HG03139 (cell line): ENCODE results near the gene SCML1.
"Not testable (repeated sequence)": the region's sequence is repeated elsewhere in the genome, so short reads cannot be mapped to it uniquely, and the experiment has no call there.

Experiments
- ATAC-seq: cut with Tn5 transposase; IDR thresholded peaks from one replicate; pipeline ENCODE4 v1.9.1; 2021; ENCODE audit not compliant: unreplicated experiment

SCML1 gene

DNA sequence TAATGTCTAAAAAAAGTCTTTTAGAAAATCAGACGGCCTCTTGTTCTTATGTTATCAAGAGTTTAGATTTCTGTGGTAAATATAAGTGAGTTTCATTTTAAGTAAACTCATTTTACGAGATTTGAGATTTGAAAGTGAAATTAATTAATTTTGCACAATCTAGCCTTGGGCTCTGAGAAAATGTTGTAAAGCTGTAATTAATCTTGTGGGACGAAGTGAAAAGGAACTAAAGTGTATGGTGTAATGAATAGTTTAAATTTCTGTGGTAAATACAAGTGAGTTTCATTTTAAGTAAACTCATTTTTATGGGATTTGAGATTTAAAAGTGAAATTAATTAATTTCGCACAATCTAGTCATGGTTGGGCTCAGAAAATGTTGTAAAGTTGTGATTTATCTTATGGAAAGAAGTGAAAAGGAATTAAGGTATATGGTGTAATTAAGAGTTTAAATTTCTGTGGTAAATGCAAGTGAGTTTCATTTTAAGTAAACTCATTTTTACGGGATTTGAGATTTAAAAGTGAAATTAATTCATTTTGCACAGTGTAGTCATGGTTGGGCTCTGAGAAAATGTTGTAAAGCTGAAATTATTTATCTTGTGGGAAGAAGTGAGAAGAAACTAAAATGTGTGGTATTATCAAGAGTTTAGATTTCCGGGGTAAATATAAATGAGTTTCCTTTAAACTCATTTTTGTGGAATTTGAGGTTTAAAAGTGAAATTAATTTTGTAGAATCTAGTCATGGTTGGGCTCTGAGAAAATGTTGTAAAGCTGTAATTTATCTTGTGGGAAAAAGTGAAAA is 1.6 kb downstream of the SCML1 start:
- ATAC-seq: no peak

- ATAC-seq: no peak
These were observed 3.1 kb downstream of the SCML1 start for GRCh38 chrX:17740137-17741122.

DNA sequence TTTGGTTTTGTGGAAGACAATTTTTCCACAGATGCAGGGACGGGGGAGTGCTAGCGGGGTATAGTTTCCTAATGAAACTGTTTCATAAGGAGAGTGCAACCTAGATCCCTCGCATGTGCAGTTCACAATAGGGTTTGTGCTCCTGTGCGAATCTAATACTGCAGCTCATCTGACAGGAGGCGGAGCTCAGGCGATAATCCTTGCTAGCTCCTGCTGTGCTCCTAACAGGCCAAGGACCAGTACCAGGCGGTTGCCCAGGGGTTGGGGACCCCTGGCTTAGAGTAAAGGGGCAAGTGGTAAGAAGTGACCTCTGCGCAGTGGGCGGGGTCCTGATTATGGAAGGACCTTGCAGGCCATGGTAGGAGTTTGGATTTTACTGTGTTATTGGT is 3.8 kb downstream of the SCML1 start:
- ATAC-seq: no peak

- no peak for ATAC-seq
These were observed 6.6 kb downstream of the SCML1 start for GRCh38 chrX:17743913-17744312.

DNA sequence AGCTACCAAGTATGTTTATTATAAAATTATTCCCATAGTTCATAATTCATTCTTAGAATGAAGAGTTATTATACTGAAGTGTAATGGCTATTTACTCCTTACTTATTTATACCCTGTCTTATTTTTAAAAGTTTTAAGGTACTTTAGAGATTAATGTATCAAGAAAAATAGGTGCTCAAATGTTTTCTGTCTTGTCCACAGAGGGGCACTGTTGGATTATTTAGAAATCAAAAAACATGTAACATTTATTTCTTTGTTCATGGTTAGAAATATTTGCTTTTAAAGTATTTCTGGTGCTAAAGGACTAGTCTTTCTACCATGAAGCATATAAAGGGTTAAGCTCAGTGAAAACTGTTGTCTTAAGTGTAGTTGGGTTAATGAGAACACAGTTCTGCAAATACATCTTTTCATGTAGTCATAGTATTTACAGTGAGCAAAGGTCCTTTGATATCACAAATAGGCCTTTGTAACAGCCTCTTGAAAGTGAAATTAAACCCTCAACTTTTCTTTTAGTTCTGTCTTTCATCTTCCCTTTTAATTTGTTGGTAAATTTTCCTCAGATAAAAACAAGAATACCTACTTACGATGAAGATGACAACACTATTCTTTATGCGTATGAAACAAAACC is 7.7 kb downstream of the SCML1 start:
- ATAC-seq: no peak

GRCh38 chrX:17747692-17748091 is 10.4 kb downstream of the SCML1 start:
- ATAC-seq: no peak

- no peak for ATAC-seq
These were observed 11.4 kb downstream of the SCML1 start for GRCh38 chrX:17748684-17749083.

DNA sequence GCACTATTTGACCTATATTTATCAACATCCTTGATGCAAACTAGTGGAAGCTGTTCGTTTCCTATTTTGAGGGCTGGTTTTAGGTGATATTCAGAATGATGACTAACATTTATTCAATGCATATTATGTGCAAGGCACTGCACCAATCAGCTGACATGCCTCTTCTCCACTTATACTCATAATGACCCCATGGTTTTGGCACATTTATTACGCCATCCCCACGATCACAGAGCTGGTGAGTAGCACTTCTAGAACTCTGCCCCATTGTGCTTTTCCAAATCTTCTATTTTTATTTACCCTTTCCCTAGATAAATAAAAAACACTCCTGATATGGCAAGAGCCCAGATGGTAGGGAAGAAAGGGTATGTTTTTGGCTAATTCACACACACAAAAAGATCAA is 13.1 kb downstream of the SCML1 start:
- no peak for ATAC-seq

DNA sequence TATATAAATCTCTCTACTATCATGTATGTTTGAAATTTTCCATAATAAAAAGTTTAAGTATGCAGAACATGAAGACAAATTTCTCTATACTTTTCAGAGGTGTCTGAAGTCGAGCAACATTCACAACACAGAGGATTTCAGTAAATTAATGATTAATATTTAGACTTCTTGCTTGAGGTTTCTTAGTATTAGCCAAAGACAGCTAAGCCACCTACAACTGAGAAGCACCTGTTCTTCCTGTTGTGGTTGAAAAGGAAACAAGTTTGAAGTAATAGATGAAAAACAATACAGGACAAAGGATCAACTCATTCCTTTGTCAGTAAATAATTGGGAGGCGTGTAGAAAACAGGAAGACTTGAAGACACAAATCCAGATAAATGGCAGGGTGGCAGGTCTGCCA is 21.1 kb downstream of the SCML1 start:
- ATAC-seq: peak; percentile 96

GRCh38 chrX:17759990-17760389 is 22.7 kb downstream of the SCML1 start:
- no peak for ATAC-seq

GRCh38 chrX:17767734-17768133 is 30.4 kb downstream of the SCML1 start:
- no peak for ATAC-seq

DNA sequence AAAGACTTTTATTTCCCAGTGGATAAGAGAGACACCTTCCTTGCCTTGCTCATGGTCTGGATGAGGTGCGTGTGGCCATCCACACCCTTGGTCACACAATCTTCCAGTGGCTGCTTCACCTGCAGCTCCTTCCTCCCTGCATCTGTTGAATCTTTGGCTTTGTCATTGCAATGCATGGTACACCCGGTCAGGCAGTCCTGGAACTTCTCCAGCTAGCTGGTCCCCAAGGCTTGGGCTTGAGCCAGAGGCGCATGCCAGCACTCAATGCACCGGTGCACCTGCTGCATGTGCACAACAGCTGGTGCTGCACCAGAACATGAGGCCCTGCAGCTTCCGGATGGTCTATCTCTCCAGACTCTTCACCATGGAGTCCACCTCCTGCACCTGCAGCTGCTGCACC is 31.7 kb downstream of the SCML1 start:
- no peak for ATAC-seq

GRCh38 chrX:17769701-17770269 is 32.5 kb downstream of the SCML1 start:
- no peak for ATAC-seq

DNA sequence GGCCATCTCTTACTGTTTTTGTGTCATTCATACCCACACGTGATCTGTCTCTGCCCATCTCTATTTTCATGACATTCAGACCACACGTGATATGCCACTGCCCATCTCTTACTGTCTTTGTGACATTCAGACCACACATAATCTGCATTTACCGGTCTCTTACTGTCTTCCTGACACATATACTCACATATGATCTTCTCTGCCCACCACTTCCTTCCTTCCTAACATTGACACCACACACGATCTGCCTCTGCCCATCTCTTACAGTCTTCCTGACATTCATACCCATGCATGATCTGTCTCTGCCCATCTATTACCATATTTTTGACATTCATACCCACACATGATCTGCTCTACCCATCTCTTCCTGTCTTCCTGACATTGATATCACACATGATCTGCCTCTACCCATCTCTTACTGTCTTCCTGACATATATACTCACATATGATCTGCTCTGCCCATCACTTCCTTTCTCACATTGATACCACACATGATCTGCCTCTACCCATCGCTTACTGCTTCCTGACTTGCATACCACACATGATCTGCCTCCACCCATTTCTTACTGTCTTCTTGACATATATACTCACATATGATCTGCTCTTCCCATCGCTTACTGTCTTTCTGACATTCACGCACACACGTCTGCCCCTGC is 36.1 kb downstream of the SCML1 start:
- ATAC-seq: no peak

- ATAC-seq: no peak
These were observed 36.8 kb downstream of the SCML1 start for GRCh38 chrX:17774053-17774452.

DNA sequence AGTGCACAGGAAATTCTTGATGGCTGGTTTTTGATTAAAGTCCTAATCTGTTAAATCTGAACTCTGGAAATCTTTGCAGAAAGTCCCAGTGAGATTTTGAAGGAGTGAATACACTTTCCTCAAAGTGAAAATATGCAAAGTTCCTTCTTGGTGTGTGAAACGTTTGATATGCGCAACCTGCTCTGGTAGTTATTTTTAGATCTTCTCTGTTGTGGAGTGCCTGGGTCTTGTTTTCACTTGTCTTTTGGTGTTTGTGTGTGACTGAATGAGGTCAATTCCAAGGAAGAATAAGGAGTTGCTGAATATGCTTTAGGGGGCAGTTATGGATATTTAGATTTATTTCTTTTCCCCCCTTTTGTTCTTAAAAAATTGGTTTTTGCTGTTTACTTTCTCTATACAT is 41.7 kb downstream of the SCML1 start:
- ATAC-seq: no peak

DNA sequence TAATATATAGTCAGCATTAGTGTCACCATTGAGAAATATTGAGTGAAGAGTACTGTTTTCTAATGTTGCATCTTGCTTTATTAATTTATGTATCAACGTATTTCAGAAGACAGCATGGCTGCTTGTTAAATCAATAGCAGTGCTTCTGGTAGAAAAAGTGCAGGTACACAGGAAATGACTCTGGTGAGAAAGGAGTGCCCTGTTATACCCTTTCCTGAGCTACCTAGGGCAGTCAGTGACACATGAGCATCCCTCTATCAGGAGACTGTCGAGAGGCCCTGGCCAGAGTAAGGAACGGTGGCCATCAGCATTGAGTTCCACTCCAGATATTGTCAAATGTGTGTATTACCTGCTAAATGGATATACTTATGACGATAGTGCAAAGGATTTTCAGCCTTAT is 42.1 kb downstream of the SCML1 start:
- no peak for ATAC-seq

- not testable (repeated sequence) for ATAC-seq
These were observed 49.5 kb downstream of the SCML1 start for GRCh38 chrX:17786554-17787347.

- ATAC-seq: no peak
These were observed 50.3 kb downstream of the SCML1 start for GRCh38 chrX:17787557-17787956.

- no peak for ATAC-seq
These were observed 51.1 kb downstream of the SCML1 start for GRCh38 chrX:17788439-17788838.
